HG02763 (cell line): ENCODE results near the gene PPP4R3A.
"Not testable (repeated sequence)": the region's sequence is repeated elsewhere in the genome, so short reads cannot be mapped to it uniquely, and the experiment has no call there.

Experiments used
- ATAC-seq: cut with Tn5 transposase; IDR thresholded peaks from one replicate; pipeline ENCODE4 v1.9.1; 2021; ENCODE audit warnings: mild to moderate bottlenecking, moderate library complexity; ENCODE audit not compliant: unreplicated experiment

PPP4R3A gene

GRCh38 chr14:91510171-91511042, at the start of gene PPP4R3A:
Gene PPP4R3A (minus strand): TSS chr14:91510310. CDS start chr14:91509647, 663 bp downstream.
- peak; percentile 85 for ATAC-seq

GRCh38 chr14:91555531-91555930, 45.4 kb upstream of the PPP4R3A start:
- ATAC-seq, result no peak

- ATAC-seq, result no peak
Observed at GRCh38 chr14:91554535-91555332, 44.6 kb upstream of the PPP4R3A start.

GRCh38 chr14:91548108-91548507, 38.0 kb upstream of the PPP4R3A start:
- ATAC-seq, result no peak

GRCh38 chr14:91545946-91546716, 36.0 kb upstream of the PPP4R3A start:
- ATAC-seq, result no peak

GRCh38 chr14:91545204-91545603, 35.1 kb upstream of the PPP4R3A start:
- ATAC-seq, result no peak

- ATAC-seq, result no peak
Observed at GRCh38 chr14:91536327-91536726, 26.2 kb upstream of the PPP4R3A start.

- ATAC-seq, result not testable (repeated sequence)
Observed at GRCh38 chr14:91534059-91534458, 23.9 kb upstream of the PPP4R3A start.

GRCh38 chr14:91533623-91534022, 23.5 kb upstream of the PPP4R3A start:
- no peak for ATAC-seq

- ATAC-seq, result no peak
Observed at GRCh38 chr14:91523972-91524371, 13.9 kb upstream of the PPP4R3A start.

- ATAC-seq, result no peak
Observed at GRCh38 chr14:91521061-91521640, 11.0 kb upstream of the PPP4R3A start.

GRCh38 chr14:91520138-91520537, 10.0 kb upstream of the PPP4R3A start:
- no peak for ATAC-seq

- ATAC-seq, result no peak
Observed at GRCh38 chr14:91519239-91520036, 9.3 kb upstream of the PPP4R3A start.

- ATAC-seq, result no peak
Observed at GRCh38 chr14:91516663-91517388, 6.7 kb upstream of the PPP4R3A start.

GRCh38 chr14:91515979-91516378, 5.9 kb upstream of the PPP4R3A start:
- no peak for ATAC-seq

GRCh38 chr14:91511043-91511383, 903 bp upstream of the PPP4R3A start:
- ATAC-seq, result no peak

GRCh38 chr14:91509878-91510170, 286 bp downstream of the PPP4R3A start:
- ATAC-seq, result peak; percentile 22

GRCh38 chr14:91509083-91509877, 830 bp downstream of the PPP4R3A start:
- ATAC-seq, result peak; percentile 8

- ATAC-seq, result no peak
Observed at GRCh38 chr14:91508105-91508504, 2.0 kb downstream of the PPP4R3A start.
